HepG2 (cell line): Measurements from ENCODE around the gene QRSL1. TPM values are rescaled to one million over a fixed set of nuclear protein-coding genes. Genes with fewer than 3 reads are reported as not detected.

Source experiments
- ATAC-seq: fragments of 200-7000 bp; cut with Tn5 transposase; 3 replicates; pipeline ENCODE4 v1.9.1; 2020; ENCODE audit warnings: mild to moderate bottlenecking, moderate library complexity
- BruUV-seq: library from RNA; stranded (reverse); fragments of 400-500 nt; replicated peaks from 2 replicates; lab custom pipeline; 2021; lab: Mats Ljungman, UMichigan
- CTCF ChIA-PET: fragments of 300-600 bp; formaldehyde crosslinking; extraction: SDS; loops from one replicate; lab custom pipeline; 2021; ENCODE audit warnings: low total read pairs, inconsistent platforms, low intra/inter-chr PET ratio; lab: Yijun Ruan, JAX
- POLR2A ChIA-PET: fragments of 350-600 bp; sonication (Branson Sonifier 250); formaldehyde crosslinking; loops from one replicate; lab custom pipeline; 2020; ENCODE audit warnings: antibody characterized with exemption, inconsistent platforms; lab: Yijun Ruan, JAX
- DNase-seq: peaks from one replicate; pipeline ENCODE4 v3.0.0-alpha.2; 2015; ENCODE audit warnings: low spot score
- FAIRE-seq: peaks from 3 replicates; lab custom pipeline; 2011; peaks lifted over from hg19 to GRCh38; lab: Jason Lieb, UNC
- H2AFZ ChIP-seq: one replicate; pipeline ENCODE4 v1.6.1; 2011; ENCODE audit warnings: low read length, inconsistent platforms
- H3K27ac ChIP-seq: fragments of 300-600 bp; 3 replicates; pipeline ENCODE4 v1.8.0; 2011; ENCODE audit warnings: mixed run types, mild to moderate bottlenecking, mixed read lengths, low read length, inconsistent platforms; ENCODE audit not compliant: insufficient read depth; ENCODE audit errors: extremely low read length
- H3K27me3 ChIP-seq, 2 experiments: fragments of 200-600 bp in 1 of 2; 2 replicates in 1 of 2; 3 replicates in 1 of 2; pipeline versions ENCODE4 v1.6.0 to v1.8.0; 2011; ENCODE audit warnings: low read length in 2 of 2, mild to moderate bottlenecking in 2 of 2, moderate library complexity in 2 of 2, inconsistent platforms in 1 of 2; ENCODE audit not compliant: insufficient read depth in 2 of 2, control insufficient read depth in 1 of 2
- H3K36me3 ChIP-seq, 2 experiments: fragments of 200-600 bp in 1 of 2; replicated peaks in 1 of 2; 2 replicates in 1 of 2; 3 replicates in 1 of 2; pipeline versions ENCODE4 v1.5.1 to v1.8.0; 2011; ENCODE audit warnings: low read length in 2 of 2, inconsistent platforms in 1 of 2; ENCODE audit not compliant: insufficient read depth in 2 of 2, control insufficient read depth in 1 of 2
- H3K4me1 ChIP-seq: 2 replicates; pipeline ENCODE4 v1.5.1; 2012; ENCODE audit warnings: low read length, inconsistent platforms; ENCODE audit not compliant: insufficient read depth
- H3K4me2 ChIP-seq: 2 replicates; pipeline ENCODE4 v1.6.0; 2011; ENCODE audit warnings: low read depth, low read length, inconsistent platforms
- H3K4me3 ChIP-seq, 3 experiments: fragments of 200-600 bp in 1 of 3; sonication (generic), shearing (Covaris generic) in 1 of 3; replicated peaks in 1 of 3; 2 replicates each; pipeline ENCODE4 v1.5.1; 2011 to 2016; ENCODE audit warnings: low read length in 3 of 3, inconsistent platforms in 2 of 3, low read depth in 2 of 3, mild to moderate bottlenecking in 2 of 3, control low read depth in 1 of 3, mixed read lengths in 1 of 3; ENCODE audit not compliant: insufficient read depth in 1 of 3
- H3K79me2 ChIP-seq: one replicate; pipeline ENCODE4 v1.6.1; 2011; ENCODE audit warnings: low read length, inconsistent platforms; ENCODE audit not compliant: insufficient read depth
- H3K9ac ChIP-seq: 2 replicates; pipeline ENCODE4 v1.6.0; 2011; ENCODE audit warnings: mild to moderate bottlenecking, low read depth, low read length, inconsistent platforms; ENCODE audit not compliant: insufficient read depth
- H3K9me3 ChIP-seq: 2 replicates; pipeline ENCODE4 v1.5.1; 2012; ENCODE audit warnings: mild to moderate bottlenecking, low read length
- H4K20me1 ChIP-seq: 2 replicates; pipeline ENCODE4 v1.6.0; 2011; ENCODE audit warnings: inconsistent platforms, mild to moderate bottlenecking, low read length, moderate library complexity; ENCODE audit not compliant: insufficient read depth
- FOXA1 ChIP-seq, 2 experiments: fragments of 450-650 bp in 1 of 2; sonication (generic) in 1 of 2; formaldehyde crosslinking in 1 of 2; IDR thresholded peaks; 2 replicates each; pipeline versions ENCODE4 v1.4.0 to v1.6.1; 2016 to 2020; ENCODE audit warnings: missing genetic modification reagents in 1 of 2
- FOXA3 ChIP-seq: IDR thresholded peaks from 2 replicates; pipeline ENCODE4 v1.6.1; 2016; ENCODE audit warnings: missing genetic modification reagents, missing compliant biosample characterization
- GABPB1 ChIP-seq: IDR thresholded peaks from 2 replicates; pipeline ENCODE4 v1.6.1; 2016; ENCODE audit warnings: mild to moderate bottlenecking, missing genetic modification reagents, moderate library complexity, missing compliant biosample characterization
- KDM3A ChIP-seq: IDR thresholded peaks from 2 replicates; pipeline ENCODE4 v1.6.1; 2018; ENCODE audit warnings: low read depth, missing compliant biosample characterization
- MBNL3 ChIP-seq: fragments of 250-450 bp; sonication (Bioruptor Pico); conservative IDR thresholded peaks from 2 replicates; pipeline ENCODE4 v1.8.0; 2022; ENCODE audit warnings: mild to moderate bottlenecking, inconsistent platforms
- NFKBIZ ChIP-seq: IDR thresholded peaks from 2 replicates; pipeline ENCODE4 v1.6.1; 2018; ENCODE audit warnings: missing genetic modification reagents, missing compliant biosample characterization
- TEAD3 ChIP-seq: optimal IDR thresholded peaks from 2 replicates; pipeline ENCODE3; 2016; ENCODE audit warnings: borderline replicate concordance
- ZNF24 ChIP-seq: fragments of 450-650 bp; IDR thresholded peaks from 2 replicates; pipeline ENCODE4 v1.6.1; 2017; ENCODE audit warnings: antibody characterized with exemption, mild to moderate bottlenecking
- ZNF446 ChIP-seq: sonication (generic); formaldehyde crosslinking; IDR thresholded peaks from 2 replicates; pipeline ENCODE4 v1.5.0; 2020; ENCODE audit warnings: mild to moderate bottlenecking, missing genetic modification reagents
- ZNF570 ChIP-seq: sonication (generic); formaldehyde crosslinking; IDR thresholded peaks from 2 replicates; pipeline ENCODE4 v1.4.0; 2020; ENCODE audit warnings: mild to moderate bottlenecking, missing genetic modification reagents, borderline replicate concordance
- ZNF703 ChIP-seq: sonication (generic); formaldehyde crosslinking; IDR thresholded peaks from 2 replicates; pipeline ENCODE4 v1.5.1; 2020; ENCODE audit warnings: missing genetic modification reagents, mild to moderate bottlenecking, moderate library complexity, borderline replicate concordance
- ZNF737 ChIP-seq: sonication (generic); formaldehyde crosslinking; IDR thresholded peaks from 2 replicates; pipeline ENCODE4 v1.5.0; 2020; ENCODE audit warnings: missing genetic modification reagents, mild to moderate bottlenecking, borderline replicate concordance
- ZNF775 ChIP-seq: sonication (generic); formaldehyde crosslinking; IDR thresholded peaks from 2 replicates; pipeline ENCODE4 v1.4.0; 2020; ENCODE audit warnings: missing genetic modification reagents, mild to moderate bottlenecking, moderate library complexity, borderline replicate concordance
- WGBS: methylation state at CpG from one replicate; pipeline ENCODE4 v1.1.6; 2017; ENCODE audit warnings: low lambda C conversion rate; 5-methylcytosine and 5-hydroxymethylcytosine counted together
- in situ Hi-C: cut with HindIII; loops from 2 replicates; pipeline ENCODE4 v1.10.0; 2017; ENCODE audit warnings: low pct_unique_long_range_greater_than_20kb; ENCODE audit not compliant: extremely low pct_ligation_motif_present
- intact Hi-C: fragments of 100-400 bp; cut with micrococcal nuclease; formaldehyde crosslinking; loops from one replicate; pipeline ENCODE4 v1.10.0; 2022; ENCODE audit not compliant: unreplicated experiment
- polyA plus RNA-seq, 8 experiments: library from polyadenylated mRNA; depleted of rRNA in 3 of 8; stranded (reverse) in 7 of 8; unstranded in 1 of 8; fragments of >200 nt; fragmentation: Illumina TruSeq in 4 of 8; extraction: Trizol in 4 of 8; gene quantifications; 2 replicates each; pipeline versions ENCODE4 v1.2.1 to v1.2.3, GENCODE V29; 2011 to 2016; ENCODE audit warnings: low read depth in 4 of 8, missing spikeins in 1 of 8, mixed read lengths in 1 of 8; ENCODE audit not compliant: insufficient read depth in 1 of 8
- total RNA-seq, 5 experiments: library from RNA; depleted of rRNA; stranded (reverse); fragments of >200 nt; fragmentation: Illumina TruSeq; extraction: Trizol; gene quantifications; 2 replicates each; pipeline ENCODE4 v1.2.3, GENCODE V29; 2016; ENCODE audit warnings: low read depth in 1 of 5
- TF ChIP-seq, protein P1 (sequence below): sonication (generic); formaldehyde crosslinking; IDR thresholded peaks from 2 replicates; pipeline ENCODE4 v1.4.0; 2020; ENCODE audit warnings: mild to moderate bottlenecking, low read depth, missing genetic modification reagents
- TF ChIP-seq, protein P2 (sequence below): sonication (generic); formaldehyde crosslinking; IDR thresholded peaks from 2 replicates; pipeline ENCODE4 v1.5.1; 2020; ENCODE audit warnings: mild to moderate bottlenecking, missing genetic modification reagents

Gene QRSL1
- total and polyA plus RNA-seq, 2 of the 13 experiments (the other 11 are each of a cell fraction or from before 2014, with no cell fraction given), result 8.2 to 22.3 TPM

DNA sequence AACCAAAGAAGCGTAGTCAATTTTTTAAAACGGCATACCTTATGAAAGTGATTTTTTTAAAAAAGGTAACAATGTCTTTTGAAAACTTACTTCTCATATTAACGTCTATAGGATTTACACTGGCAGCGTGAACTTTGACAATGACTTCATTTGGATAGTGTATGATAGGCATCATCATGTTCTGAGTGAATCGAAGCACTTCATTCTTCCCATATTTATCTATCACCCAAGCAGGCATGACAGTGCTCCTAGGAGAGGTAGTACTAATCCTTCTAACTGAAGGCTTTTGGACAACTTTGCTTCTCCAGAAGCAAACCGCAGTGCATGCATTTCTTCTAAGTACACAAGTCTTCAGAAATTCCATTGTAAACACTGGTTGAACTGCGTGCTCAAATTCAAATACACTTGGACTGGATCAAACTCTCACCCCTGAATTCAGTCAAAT is 698 bp upstream of the QRSL1 start:
- Histone ChIP-seq H4K20me1 (no peaks in the 10 kb centered on the region), H3K4me2 (peak overlapping the region; percentile 79), H3K9me3 (no peaks in the 10 kb centered on the region), H3K27ac (peak overlapping the region; percentile 90), H3K27me3 (peaks cover 0 to 2% of the 10 kb centered on the region in 2 experiments; a peak in 1 of 5 replicates), H3K4me1 (peaks cover 43% of the 10 kb centered on the region), H3K4me3 (peak overlapping the region; percentile 93 to 99 (median 95)), H3K79me2 (peaks cover 43% of the 10 kb centered on the region), H3K36me3 (no peaks in the 10 kb centered on the region), H3K9ac (peak overlapping the region; percentile 93), H2AFZ (peak overlapping the region; percentile 77)
- intact Hi-C loops, result loop anchor here (5.0 to 10.0 kb wide), 2 partner anchors 286 to 349 kb away; no protein-coding TSS in a partner anchor
- ATAC-seq (peak; percentile 58), DNase-seq (peak; percentile 15), FAIRE-seq (no peak)
- ChIA-PET CTCF (no interaction called here), POLR2A (interaction anchor here (0.7 to 1.0 kb wide), 2 partner anchors 9 to 16 kb away, joined by 3 to 4 read pairs; no protein-coding TSS in a partner anchor)
- BruUV-seq, result TSS peak; percentile 93
- WGBS, result 18% methylated on average over 7 of the region's 7 CpGs
- in situ Hi-C loops, result no loop called here
- TF ChIP-seq, protein P1, sequence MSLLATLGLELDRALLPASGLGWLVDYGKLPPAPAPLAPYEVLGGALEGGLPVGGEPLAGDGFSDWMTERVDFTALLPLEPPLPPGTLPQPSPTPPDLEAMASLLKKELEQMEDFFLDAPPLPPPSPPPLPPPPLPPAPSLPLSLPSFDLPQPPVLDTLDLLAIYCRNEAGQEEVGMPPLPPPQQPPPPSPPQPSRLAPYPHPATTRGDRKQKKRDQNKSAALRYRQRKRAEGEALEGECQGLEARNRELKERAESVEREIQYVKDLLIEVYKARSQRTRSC, result no peak
- TF ChIP-seq FOXA3 (CRISPR knock-in tag) (peak; percentile 67), ZNF775 (no peak), ZNF24 (peak; percentile 47; the same call in 1 of the 2 replicates), ZNF570 (CRISPR knock-in tag) (no peak), FOXA1 (IDR thresholded peaks at IDR 0.05) (no peak), FOXA1 (CRISPR knock-in tag; IDR thresholded peaks at IDR 0.05) (peak; percentile 69), TEAD3 (CRISPR knock-in tag) (peak; percentile 17)

DNA sequence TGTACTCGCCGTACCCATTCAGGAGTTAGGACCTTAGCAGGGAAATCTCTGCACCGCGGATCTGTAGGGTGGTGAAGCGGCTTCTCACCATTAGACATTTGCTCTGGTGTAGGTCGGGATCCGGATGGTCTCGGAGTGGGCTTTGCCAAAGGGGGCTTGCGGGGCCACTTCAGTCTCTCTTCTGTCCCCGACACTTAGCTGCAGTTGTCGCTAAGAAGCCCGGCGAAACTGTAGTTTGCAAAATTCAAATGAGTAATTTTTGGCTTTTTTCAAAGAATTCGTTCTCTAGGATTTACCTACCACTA is 433 bp downstream of the QRSL1 start:
- Histone ChIP-seq H4K20me1 (no peaks in the 10 kb centered on the region), H3K4me2 (peak overlapping the region; percentile 96), H3K9ac (peak overlapping the region; percentile 93), H3K27me3 (peaks cover 0 to 2% of the 10 kb centered on the region in 2 experiments; a peak in 1 of 5 replicates), H3K27ac (peak overlapping the region; percentile 90), H3K79me2 (peaks cover 52% of the 10 kb centered on the region), H3K9me3 (no peaks in the 10 kb centered on the region), H3K4me3 (peak overlapping the region; percentile 93 to 99 (median 95)), H2AFZ (no peak overlapping the region), H3K4me1 (peaks cover 43% of the 10 kb centered on the region), H3K36me3 (no peaks in the 10 kb centered on the region)
- in situ Hi-C loops, result no loop called here
- DNase-seq (no peak), ATAC-seq (no peak), FAIRE-seq (no peak)
- POLR2A ChIA-PET, result interaction anchor here (1.0 kb wide), 1 partner anchor 10 kb away, joined by 4 read pairs; no protein-coding TSS in a partner anchor
- 0% methylated on average over 7 of the region's 14 CpGs for WGBS
- BruUV-seq, result no TSS peak
- intact Hi-C loops, result loop anchor here (5.0 to 10.0 kb wide), 3 partner anchors 165 to 347 kb away; no protein-coding TSS in a partner anchor
- CTCF ChIA-PET, result no interaction called here
- TF ChIP-seq ZNF446 (CRISPR knock-in tag) (peak; percentile 82), MBNL3 (CRISPR knock-in tag) (no peak), ZNF703 (CRISPR knock-in tag) (no peak), ZNF737 (CRISPR knock-in tag) (0 out of 2 replicates have a peak, but pooled peaks have one; percentile 51), NFKBIZ (CRISPR knock-in tag) (no peak), KDM3A (CRISPR knock-in tag) (0 out of 2 replicates have a peak, but pooled peaks have one; percentile 0), GABPB1 (no peak)
- TF ChIP-seq, protein P2, sequence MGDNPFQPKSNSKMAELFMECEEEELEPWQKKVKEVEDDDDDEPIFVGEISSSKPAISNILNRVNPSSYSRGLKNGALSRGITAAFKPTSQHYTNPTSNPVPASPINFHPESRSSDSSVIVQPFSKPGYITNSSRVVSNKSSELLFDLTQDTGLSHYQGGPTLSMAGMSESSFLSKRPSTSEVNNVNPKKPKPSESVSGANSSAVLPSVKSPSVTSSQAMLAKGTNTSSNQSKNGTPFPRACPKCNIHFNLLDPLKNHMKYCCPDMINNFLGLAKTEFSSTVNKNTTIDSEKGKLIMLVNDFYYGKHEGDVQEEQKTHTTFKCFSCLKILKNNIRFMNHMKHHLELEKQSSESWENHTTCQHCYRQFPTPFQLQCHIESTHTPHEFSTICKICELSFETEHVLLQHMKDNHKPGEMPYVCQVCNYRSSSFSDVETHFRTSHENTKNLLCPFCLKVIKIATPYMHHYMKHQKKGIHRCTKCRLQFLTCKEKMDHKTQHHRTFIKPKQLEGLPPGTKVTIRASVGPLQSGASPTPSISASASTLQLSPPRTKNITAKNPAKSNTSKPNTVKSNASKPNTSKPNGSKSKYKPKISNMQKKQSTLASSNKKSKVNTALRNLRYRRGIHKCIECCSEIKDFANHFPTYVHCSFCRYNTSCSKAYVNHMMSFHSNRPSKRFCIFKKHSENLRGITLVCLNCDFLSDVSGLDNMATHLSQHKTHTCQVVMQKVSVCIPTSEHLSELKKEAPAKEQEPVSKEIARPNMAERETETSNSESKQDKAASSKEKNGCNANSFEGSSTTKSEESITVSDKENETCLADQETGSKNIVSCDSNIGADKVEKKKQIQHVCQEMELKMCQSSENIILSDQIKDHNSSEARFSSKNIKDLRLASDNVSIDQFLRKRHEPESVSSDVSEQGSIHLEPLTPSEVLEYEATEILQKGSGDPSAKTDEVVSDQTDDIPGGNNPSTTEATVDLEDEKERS (CRISPR knock-in tag), result no peak
